RCC 7860 (cell line): ENCODE data around the gene LIN7A.

ENCODE experiments used
- DNase-seq: peaks from one replicate; pipeline ENCODE4 v3.0.0-alpha.2; 2015; ENCODE audit warnings: low spot score
- FAIRE-seq: peaks from 2 replicates; lab custom pipeline; 2012; peaks lifted over from hg19 to GRCh38; lab: Jason Lieb, UNC

Gene LIN7A

DNA sequence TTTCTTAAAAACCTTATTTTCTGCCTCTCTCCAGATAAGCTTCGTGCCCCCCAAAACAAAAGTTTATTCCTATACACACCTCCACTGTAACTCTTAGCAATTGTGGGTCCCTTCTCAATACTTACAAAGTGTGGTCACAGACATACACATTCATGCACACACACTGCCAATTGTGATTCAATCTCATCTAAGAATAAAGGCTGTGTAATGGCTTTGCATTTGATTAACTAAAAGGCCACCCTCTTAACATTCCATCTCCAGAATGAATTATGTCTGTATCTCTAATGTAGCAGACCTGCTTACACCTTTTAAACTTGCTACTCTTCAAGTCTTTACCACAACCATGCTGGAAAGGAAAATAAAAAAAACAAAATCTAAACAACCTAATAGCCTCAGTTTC, 171.5 kb downstream of the LIN7A start:
- FAIRE-seq (no peak), DNase-seq (no peak)

DNA sequence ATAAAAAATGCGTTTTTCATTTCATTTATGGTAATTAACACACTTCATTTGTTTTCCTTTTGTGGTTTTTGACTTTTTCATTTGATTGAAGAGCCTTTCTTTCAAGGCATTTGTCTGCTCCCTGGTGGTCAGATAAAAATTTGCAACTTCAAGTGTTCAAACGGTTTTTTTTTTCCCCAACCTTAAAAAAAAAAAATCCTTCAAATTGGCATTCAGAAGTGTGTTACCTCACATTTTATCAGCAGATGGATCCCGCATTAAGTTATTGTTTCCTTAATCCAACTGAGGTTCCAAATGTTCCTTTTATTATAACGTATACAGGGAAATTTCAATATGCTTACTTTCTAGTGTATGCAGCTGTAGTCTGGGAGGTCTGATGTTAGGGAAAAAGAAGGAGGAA, 173.9 kb downstream of the LIN7A start:
- FAIRE-seq (peak; percentile 74), DNase-seq (peak; percentile 13)

DNA sequence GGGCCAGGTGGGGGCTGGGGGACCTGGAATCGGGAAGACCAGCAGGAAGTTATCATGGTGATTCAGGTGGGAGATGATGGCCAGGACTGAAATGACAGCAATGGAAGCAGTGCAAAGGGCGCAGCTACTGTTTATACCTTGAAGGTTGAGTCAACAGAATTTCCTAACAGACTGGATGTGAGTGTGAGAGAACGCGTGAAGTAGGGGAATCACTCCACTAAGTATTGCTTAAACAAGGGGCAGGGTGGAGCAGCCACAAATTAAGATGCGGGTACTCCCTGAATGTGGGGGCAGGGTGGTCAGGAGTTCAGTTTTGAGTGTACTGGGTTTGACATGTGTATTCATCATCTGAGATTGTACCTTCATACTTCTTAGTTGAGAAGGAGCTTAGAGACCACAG, 175.9 kb downstream of the LIN7A start:
- DNase-seq, result no peak
- FAIRE-seq, result no peak

DNA sequence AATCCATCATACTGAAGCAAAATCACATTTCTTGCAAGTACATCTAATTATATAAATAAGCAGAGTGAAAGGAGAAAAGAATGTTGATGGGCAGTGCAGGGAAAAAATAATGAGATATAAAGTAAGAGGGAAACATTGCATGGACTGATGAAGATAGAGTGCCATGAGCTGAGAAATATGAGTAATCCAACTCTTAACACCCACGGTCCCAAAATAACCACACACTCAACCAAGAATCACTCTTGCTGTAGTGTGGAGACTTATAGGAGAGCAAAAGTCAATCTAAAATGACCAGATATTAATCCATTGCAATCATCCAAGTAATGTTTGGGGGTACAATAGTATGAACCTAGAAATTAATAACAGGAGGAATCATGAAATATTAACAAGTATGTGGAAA, 180.9 kb downstream of the LIN7A start:
- DNase-seq, result no peak
- no peak for FAIRE-seq

DNA sequence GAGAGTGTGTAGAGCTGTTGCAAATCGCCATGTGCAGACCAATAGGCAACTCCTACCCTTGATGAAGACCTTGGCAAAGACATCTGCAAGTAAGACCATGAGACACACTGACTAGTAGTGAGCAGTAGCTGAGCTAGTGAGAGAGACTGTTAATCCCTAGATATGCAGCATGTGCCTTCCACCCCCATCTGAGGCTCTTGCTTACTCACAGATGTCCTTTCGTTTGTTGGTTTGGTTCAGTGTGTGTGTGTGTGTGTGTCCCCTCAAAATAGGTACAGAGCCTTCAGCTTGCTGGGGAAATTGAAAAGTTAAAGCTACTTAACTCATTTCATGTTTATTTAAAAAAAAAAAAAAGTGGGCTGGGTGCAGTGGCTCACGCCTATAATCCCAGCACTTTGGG, 183.5 kb downstream of the LIN7A start:
- FAIRE-seq, result no peak
- DNase-seq, result no peak

DNA sequence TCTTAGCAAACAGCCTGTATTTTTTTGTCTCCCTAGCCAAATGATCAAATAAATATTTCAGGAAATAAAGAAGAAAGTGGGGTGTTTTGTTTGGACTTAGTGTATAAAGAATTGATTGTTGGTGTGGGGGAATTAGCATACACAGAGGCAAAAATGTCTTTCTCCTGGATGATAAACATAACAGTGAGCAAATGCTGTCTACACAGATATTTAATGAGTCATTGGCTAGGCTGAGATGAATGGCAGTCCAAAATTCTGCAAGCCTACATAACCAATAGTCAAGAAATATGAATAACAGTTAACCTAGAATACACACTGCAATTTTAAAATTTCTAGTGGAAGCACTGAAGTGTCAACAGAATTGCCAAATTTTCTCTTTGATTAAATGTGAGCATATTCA, 185.3 kb downstream of the LIN7A start:
- FAIRE-seq (no peak), DNase-seq (no peak)

DNA sequence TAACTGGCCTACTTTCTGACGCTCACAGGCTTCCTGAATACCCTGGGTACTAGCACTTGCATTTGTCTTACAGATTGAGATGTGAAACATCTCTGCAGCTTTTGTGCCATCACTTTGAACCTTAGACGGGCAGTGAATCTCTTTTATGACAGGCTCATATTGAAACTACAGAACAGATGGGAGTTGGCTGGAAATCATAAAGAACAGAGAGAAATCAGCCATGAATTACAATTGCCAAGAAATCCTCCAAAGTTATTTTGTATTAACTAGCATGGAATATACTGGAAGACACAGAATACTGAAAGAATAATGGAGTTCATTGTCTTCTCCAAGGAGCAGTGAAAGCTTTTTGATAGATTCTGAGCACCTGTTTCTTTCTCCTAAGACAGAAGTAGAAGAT, 188.3 kb downstream of the LIN7A start:
- DNase-seq, result no peak
- no peak for FAIRE-seq

DNA sequence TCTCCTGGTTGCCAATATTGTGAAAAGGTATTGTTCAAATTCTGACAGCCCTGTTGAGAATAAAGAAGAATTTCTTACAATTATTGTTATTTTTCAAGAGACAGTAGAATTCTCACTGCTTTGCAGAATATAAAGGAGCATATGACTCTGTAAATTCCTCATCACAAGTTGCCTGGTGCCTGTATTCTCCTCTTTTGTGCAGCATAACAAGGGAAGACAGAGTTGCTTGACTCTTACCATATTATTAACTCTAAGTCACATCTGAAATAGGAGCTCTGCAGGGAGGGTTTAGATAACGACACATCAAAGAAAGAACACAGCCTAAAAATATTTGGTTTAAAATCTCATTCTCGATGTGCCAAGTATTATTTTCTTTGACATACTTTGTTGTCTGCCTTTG, 189.9 kb downstream of the LIN7A start:
- FAIRE-seq (no peak), DNase-seq (no peak)

DNA sequence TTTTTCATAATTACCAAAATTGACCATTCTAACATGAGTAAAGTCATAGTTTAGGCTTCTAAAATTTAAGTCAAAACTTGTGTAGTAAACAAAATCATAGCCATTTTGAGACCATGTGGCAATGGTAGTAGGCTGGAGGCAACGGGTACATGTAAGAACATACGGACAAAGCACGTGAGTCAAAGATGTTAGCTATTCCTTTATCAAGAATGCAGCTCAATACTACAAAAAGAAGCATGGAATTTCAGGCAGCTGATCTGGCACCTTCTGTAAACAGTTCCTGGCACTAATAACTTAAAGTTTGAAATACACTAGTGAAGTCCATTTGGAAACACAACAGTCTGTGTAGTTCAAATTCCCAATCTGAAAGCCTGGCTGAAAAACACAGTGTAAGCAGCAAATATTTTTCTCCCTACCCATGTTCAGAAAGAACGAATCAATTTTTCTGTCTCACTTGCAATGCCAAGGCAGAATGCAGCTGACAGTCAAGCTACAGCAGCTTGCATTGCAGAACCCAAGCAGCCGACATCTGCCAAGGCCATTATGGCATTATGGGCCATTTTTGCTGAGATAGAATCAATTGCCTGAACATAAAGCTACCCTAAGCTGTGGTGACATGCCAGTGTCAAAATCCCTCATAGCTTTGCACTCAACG, 191.8 kb downstream of the LIN7A start:
- FAIRE-seq (no peak), DNase-seq (no peak)
